K562 (cell line): ENCODE results near the gene SLC25A45. TPM values are rescaled to one million over a fixed set of nuclear protein-coding genes. Genes with fewer than 3 reads are reported as not detected.

Experiments
- CREB3L1 ChIP-seq: fragments of 450-650 bp; IDR thresholded peaks from 2 replicates; pipeline ENCODE4 v1.6.1; 2014; ENCODE audit warnings: low read depth, mild to moderate bottlenecking, moderate library complexity, borderline replicate concordance
- DPF2 ChIP-seq: fragments of 450-650 bp; IDR thresholded peaks from 2 replicates; pipeline ENCODE4 v1.6.1; 2016
- LCOR ChIP-seq: sonication (generic); formaldehyde crosslinking; IDR thresholded peaks from 2 replicates; pipeline ENCODE4 v1.8.0; 2022; ENCODE audit warnings: mild to moderate bottlenecking, missing genetic modification reagents
- MEIS2 ChIP-seq: fragments of 450-650 bp; IDR thresholded peaks from 2 replicates; pipeline ENCODE4 v1.6.1; 2014; ENCODE audit warnings: mild to moderate bottlenecking; ENCODE audit not compliant: partially characterized antibody
- TBP ChIP-seq: optimal IDR thresholded peaks from 2 replicates; pipeline ENCODE3; 2011; ENCODE audit warnings: low read depth, low read length, improper control_type of control experiment
- ZBTB33 ChIP-seq: sonication (generic); formaldehyde crosslinking; IDR thresholded peaks from 2 replicates; pipeline ENCODE4 v1.8.1; 2023; ENCODE audit warnings: mild to moderate bottlenecking, missing genetic modification reagents
- ZKSCAN8 ChIP-seq: fragments of 200-800 bp; sonication (Bioruptor generic); IDR thresholded peaks from 2 replicates; pipeline ENCODE4 v1.6.1; 2016; ENCODE audit warnings: missing genetic modification characterization, missing compliant biosample characterization
- ZNF324 ChIP-seq: fragments of 250-450 bp; sonication (Bioruptor Pico); IDR thresholded peaks from 2 replicates; pipeline ENCODE4 v1.4.0; 2020; ENCODE audit warnings: mild to moderate bottlenecking
- ZNF639 ChIP-seq, 2 experiments: fragments of 200-800 bp in 1 of 2; sonication (Bioruptor generic) in 1 of 2; sonication (generic) in 1 of 2; formaldehyde crosslinking in 1 of 2; IDR thresholded peaks in 1 of 2; conservative IDR thresholded peaks in 1 of 2; 2 replicates each; pipeline versions ENCODE4 v1.5.0 to v1.6.1; 2016 to 2020; ENCODE audit warnings: missing compliant biosample characterization in 1 of 2, missing genetic modification characterization in 1 of 2, missing genetic modification reagents in 1 of 2
- ZNF766 ChIP-seq: fragments of 200-800 bp; sonication (Bioruptor generic); conservative IDR thresholded peaks from 2 replicates; pipeline ENCODE4 v1.6.1; 2016; ENCODE audit warnings: missing genetic modification characterization, missing compliant biosample characterization
- polyA plus RNA-seq, 8 experiments: library from polyadenylated mRNA; depleted of rRNA in 4 of 8; stranded (reverse) in 5 of 8; unstranded in 3 of 8; fragments of >200 nt; fragmentation: Nextera tagmentation in 2 of 8; fragmentation: Illumina TruSeq in 1 of 8; extraction: Ambion mirVana in 2 of 8; extraction: Trizol in 1 of 8; gene quantifications; 2 replicates each; pipeline versions ENCODE4 v1.2.1 to v1.2.3, GENCODE V29; 2011 to 2014; ENCODE audit warnings: inconsistent platforms in 1 of 8, missing spikeins in 1 of 8
- total RNA-seq, 7 experiments: library from RNA; depleted of rRNA in 6 of 7; stranded (reverse); fragments of >200 nt in 6 of 7; fragmentation: Illumina TruSeq in 2 of 7; extraction: Trizol in 2 of 7; gene quantifications; 2 replicates each; pipeline versions ENCODE4 v1.2.1 to v1.2.3, GENCODE V29; 2011 to 2021; ENCODE audit warnings: low replicate concordance in 1 of 7
- TF ChIP-seq, protein P1 (sequence below): fragments of 450-650 bp; IDR thresholded peaks from 2 replicates; pipeline ENCODE4 v1.6.1; 2016
- TF ChIP-seq, protein P2 (sequence below), 2 experiments: fragments of 450-650 bp; formaldehyde crosslinking in 1 of 2; IDR thresholded peaks; 2 replicates each; pipeline versions ENCODE4 v1.4.0 to v1.6.1; 2014 to 2020; ENCODE audit warnings: mild to moderate bottlenecking in 2 of 2, borderline replicate concordance in 1 of 2, low read depth in 1 of 2

Gene SLC25A45
- total and polyA plus RNA-seq, 9 of the 15 experiments (the other 6 are each of a cell fraction or from before 2014, with no cell fraction given), result 0.15 to 2.3 (median 0.68) TPM

- TF ChIP-seq, protein P1, sequence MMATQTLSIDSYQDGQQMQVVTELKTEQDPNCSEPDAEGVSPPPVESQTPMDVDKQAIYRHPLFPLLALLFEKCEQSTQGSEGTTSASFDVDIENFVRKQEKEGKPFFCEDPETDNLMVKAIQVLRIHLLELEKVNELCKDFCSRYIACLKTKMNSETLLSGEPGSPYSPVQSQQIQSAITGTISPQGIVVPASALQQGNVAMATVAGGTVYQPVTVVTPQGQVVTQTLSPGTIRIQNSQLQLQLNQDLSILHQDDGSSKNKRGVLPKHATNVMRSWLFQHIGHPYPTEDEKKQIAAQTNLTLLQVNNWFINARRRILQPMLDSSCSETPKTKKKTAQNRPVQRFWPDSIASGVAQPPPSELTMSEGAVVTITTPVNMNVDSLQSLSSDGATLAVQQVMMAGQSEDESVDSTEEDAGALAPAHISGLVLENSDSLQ, result peak; percentile 44
- TF ChIP-seq ZBTB33 (CRISPR knock-in tag) (peak; percentile 30; the same call in 1 of the 2 replicates), LCOR (CRISPR knock-in tag) (peak; percentile 41; the same call in 1 of the 2 replicates), MEIS2 (peak; percentile 53), TBP (peak; percentile 49), ZNF766 (CRISPR knock-in tag) (0 out of 2 replicates have a peak, but pooled peaks have one; percentile 47), CREB3L1 (0 out of 2 replicates have a peak, but pooled peaks have one; percentile 33), ZKSCAN8 (CRISPR knock-in tag) (0 out of 2 replicates have a peak, but pooled peaks have one; percentile 20), DPF2 (peak; percentile 21; the same call in 1 of the 2 replicates), ZNF639 (CRISPR knock-in tag; conservative IDR thresholded peaks at IDR 0.05 in 1 of 2, IDR thresholded peaks at IDR 0.05 in 1 of 2) (peak in 1 of 2 experiments; percentile 30; a peak in 1 of 4 replicates), ZNF324 (no peak)
- TF ChIP-seq, protein P2, sequence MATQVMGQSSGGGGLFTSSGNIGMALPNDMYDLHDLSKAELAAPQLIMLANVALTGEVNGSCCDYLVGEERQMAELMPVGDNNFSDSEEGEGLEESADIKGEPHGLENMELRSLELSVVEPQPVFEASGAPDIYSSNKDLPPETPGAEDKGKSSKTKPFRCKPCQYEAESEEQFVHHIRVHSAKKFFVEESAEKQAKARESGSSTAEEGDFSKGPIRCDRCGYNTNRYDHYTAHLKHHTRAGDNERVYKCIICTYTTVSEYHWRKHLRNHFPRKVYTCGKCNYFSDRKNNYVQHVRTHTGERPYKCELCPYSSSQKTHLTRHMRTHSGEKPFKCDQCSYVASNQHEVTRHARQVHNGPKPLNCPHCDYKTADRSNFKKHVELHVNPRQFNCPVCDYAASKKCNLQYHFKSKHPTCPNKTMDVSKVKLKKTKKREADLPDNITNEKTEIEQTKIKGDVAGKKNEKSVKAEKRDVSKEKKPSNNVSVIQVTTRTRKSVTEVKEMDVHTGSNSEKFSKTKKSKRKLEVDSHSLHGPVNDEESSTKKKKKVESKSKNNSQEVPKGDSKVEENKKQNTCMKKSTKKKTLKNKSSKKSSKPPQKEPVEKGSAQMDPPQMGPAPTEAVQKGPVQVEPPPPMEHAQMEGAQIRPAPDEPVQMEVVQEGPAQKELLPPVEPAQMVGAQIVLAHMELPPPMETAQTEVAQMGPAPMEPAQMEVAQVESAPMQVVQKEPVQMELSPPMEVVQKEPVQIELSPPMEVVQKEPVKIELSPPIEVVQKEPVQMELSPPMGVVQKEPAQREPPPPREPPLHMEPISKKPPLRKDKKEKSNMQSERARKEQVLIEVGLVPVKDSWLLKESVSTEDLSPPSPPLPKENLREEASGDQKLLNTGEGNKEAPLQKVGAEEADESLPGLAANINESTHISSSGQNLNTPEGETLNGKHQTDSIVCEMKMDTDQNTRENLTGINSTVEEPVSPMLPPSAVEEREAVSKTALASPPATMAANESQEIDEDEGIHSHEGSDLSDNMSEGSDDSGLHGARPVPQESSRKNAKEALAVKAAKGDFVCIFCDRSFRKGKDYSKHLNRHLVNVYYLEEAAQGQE (IDR thresholded peaks at IDR 0.05; ENCODE audit: borderline replicate concordance), result peak; percentile 47; the same call in 1 of the 2 replicates
- TF ChIP-seq, protein P2 (CRISPR knock-in tag; IDR thresholded peaks at IDR 0.05; ENCODE audit: low read depth), result no peak
Observed at GRCh38 chr11:65329944-65330403, 52.5 kb downstream of the SLC25A45 start (continued).
